Stomach (tissue), 9 donors: Measurements from ENCODE around the gene PIPOX. TPM values are rescaled to one million over a fixed set of nuclear protein-coding genes. Genes with fewer than 3 reads are reported as not detected.

ENCODE experiments used
- DNase-seq, 2 donors: peaks; one replicate each; pipeline versions ENCODE4 v3.0.0 to v3.0.0-alpha.2; 2013 to 2019
- H3K27ac ChIP-seq, 5 donors: fragments of 200-600 bp in 4 of 5; sonication (generic) in 4 of 5; one replicate each; pipeline ENCODE4 v1.5.1; 2013 to 2019; ENCODE audit warnings: mild to moderate bottlenecking in 1 of 5, moderate library complexity in 1 of 5
- H3K27me3 ChIP-seq, 3 donors: fragments of 200-600 bp; sonication (generic); one replicate each; pipeline ENCODE4 v1.5.1; 2017 to 2019; ENCODE audit warnings: mixed run types in 1 of 3
- H3K36me3 ChIP-seq, 4 donors: fragments of 200-600 bp; sonication (generic); 1 replicate in 3 of 4; 2 replicates in 1 of 4; pipeline ENCODE4 v1.5.1; 2016 to 2019
- H3K4me1 ChIP-seq, 4 donors: fragments of 200-600 bp; sonication (generic); one replicate each; pipeline ENCODE4 v1.5.1; 2016 to 2019
- H3K4me3 ChIP-seq, 4 donors: fragments of 200-600 bp; sonication (generic) in 3 of 4; one replicate each; pipeline ENCODE4 v1.5.1; 2016 to 2019; ENCODE audit warnings: mild to moderate bottlenecking in 1 of 4
- H3K9me3 ChIP-seq, 4 donors: fragments of 200-600 bp; sonication (generic); one replicate each; pipeline ENCODE4 v1.5.1; 2016 to 2019
- CTCF ChIP-seq, 7 experiments: fragments of 450-650 bp in 4 of 7; fragments of 200-600 bp in 3 of 7; sonication (generic) in 3 of 7; IDR thresholded peaks; one replicate each; pipeline ENCODE4 v1.5.1; 2016 to 2019; ENCODE audit warnings: antibody characterized with exemption in 7 of 7, control low read depth in 2 of 7, mild to moderate bottlenecking in 1 of 7
- EP300 ChIP-seq: sonication (generic); formaldehyde crosslinking; IDR thresholded peaks from one replicate; pipeline ENCODE4 v1.6.1; 2017; ENCODE audit warnings: antibody characterized with exemption
- POLR2A ChIP-seq, 4 donors: fragments of 450-650 bp; IDR thresholded peaks; one replicate each; pipeline ENCODE4 v1.6.1; 2016; ENCODE audit warnings: antibody characterized with exemption in 4 of 4, control low read depth in 2 of 4, mild to moderate bottlenecking in 1 of 4, moderate library complexity in 1 of 4
- POLR2AphosphoS5 ChIP-seq, 3 donors: sonication (generic); formaldehyde crosslinking; IDR thresholded peaks; one replicate each; pipeline ENCODE4 v1.6.1; 2016; ENCODE audit warnings: antibody characterized with exemption in 3 of 3
- WGBS, 5 donors: extraction: QIAGEN DNeasy Blood & Tissue Kit in 3 of 5; methylation state at CpG; one replicate each; pipeline versions ENCODE4 v1.1.5 to v1.1.7; 2013 to 2018; 5-methylcytosine and 5-hydroxymethylcytosine counted together
- intact Hi-C: fragments of 100-400 bp; cut with DNase I; formaldehyde crosslinking; loops from one replicate; pipeline ENCODE4 v1.15.1; 2023; ENCODE audit warnings: low total_unique reads
- polyA plus RNA-seq, 3 donors: library from polyadenylated mRNA; stranded (reverse); fragments of 200-250 nt; gene quantifications; one replicate each; pipeline ENCODE4 v1.2.3, GENCODE V29; 2013
- total RNA-seq, 5 donors: library from RNA; depleted of rRNA; stranded (reverse); fragments of >200 nt; gene quantifications; one replicate each; pipeline versions ENCODE4 v1.1.0 to v1.2.3, GENCODE V29; 2014 to 2016
- donor health status: healthy with polysubstance abuse.
- donor health status: Bipolar disorder and iron deficiency.
- donor health status: healthy.

The PIPOX gene
- total and polyA plus RNA-seq, 8 donors: 0.31 to 13.8 (median 1.8) TPM; not detected in 1

GRCh38 chr17:29039764-29040598 is 3.0 kb upstream of the PIPOX start:
- intact Hi-C loops: no loop called here
- TF ChIP-seq CTCF (IDR thresholded peaks at IDR 0.05) (no peak), POLR2AphosphoS5 (IDR thresholded peaks at IDR 0.05) (no peak), EP300 (no peak), POLR2A (IDR thresholded peaks at IDR 0.05) (no peak)
- H3K27me3 ChIP-seq: peaks cover 0 to 27% (median 20%) of the 10 kb centered on the region in 3 donors
- peaks cover 0 to 15% (median 12%) of the 10 kb centered on the region in 4 donors for H3K4me1 ChIP-seq
- DNase-seq: peak in 1 of 2 donors; percentile 40
- H3K9me3 ChIP-seq: peaks cover 0 to 10% (median 6%) of the 10 kb centered on the region in 4 donors
- 70 to 81% (median 76%) methylated on average over 12 to 13 of the region's 13 CpGs for WGBS, 5 donors
- H3K36me3 ChIP-seq: no peaks in the 10 kb centered on the region
- H3K27ac ChIP-seq: no peak overlapping the region
- no peak overlapping the region for H3K4me3 ChIP-seq

- Histone ChIP-seq H3K36me3 (no peaks in the 10 kb centered on the region), H3K9me3 (no peaks in the 10 kb centered on the region), H3K4me1 (peaks cover 0 to 15% (median 12%) of the 10 kb centered on the region in 4 donors), H3K4me3 (no peak overlapping the region), H3K27ac (no peak overlapping the region), H3K27me3 (peaks cover 0 to 20% (median 18%) of the 10 kb centered on the region in 3 donors)
- TF ChIP-seq EP300 (no peak), POLR2A (IDR thresholded peaks at IDR 0.05) (no peak), POLR2AphosphoS5 (IDR thresholded peaks at IDR 0.05) (no peak), CTCF (IDR thresholded peaks at IDR 0.05) (no peak)
- intact Hi-C loops: no loop called here
- WGBS, 5 donors: 97 to 100% (median 98%) methylated on average over 2 of the region's 2 CpGs
- DNase-seq: no peak
Observed at GRCh38 chr17:29041091-29041490, 1.9 kb upstream of the PIPOX start.

GRCh38 chr17:29041571-29041970 is 1.4 kb upstream of the PIPOX start:
- Histone ChIP-seq H3K27me3 (peaks cover 0 to 18% (median 16%) of the 10 kb centered on the region in 3 donors), H3K36me3 (no peaks in the 10 kb centered on the region), H3K9me3 (no peaks in the 10 kb centered on the region), H3K4me3 (no peak overlapping the region), H3K4me1 (peaks cover 0 to 15% (median 12%) of the 10 kb centered on the region in 4 donors), H3K27ac (no peak overlapping the region)
- TF ChIP-seq POLR2AphosphoS5 (IDR thresholded peaks at IDR 0.05) (no peak), POLR2A (IDR thresholded peaks at IDR 0.05) (no peak), CTCF (IDR thresholded peaks at IDR 0.05) (no peak), EP300 (no peak)
- 92 to 94% (median 93%) methylated on average over 6 of the region's 6 CpGs for WGBS, 5 donors
- intact Hi-C loops: no loop called here
- DNase-seq: no peak

- Histone ChIP-seq H3K27me3 (peaks cover 0 to 12% (median 10%) of the 10 kb centered on the region in 3 donors), H3K27ac (peak overlapping the region in 2 of 5 donors; percentile 32 to 44), H3K36me3 (no peaks in the 10 kb centered on the region), H3K4me1 (peaks cover 0 to 15% (median 12%) of the 10 kb centered on the region in 4 donors), H3K4me3 (peak overlapping the region in 2 of 4 donors; percentile 1 to 13), H3K9me3 (no peaks in the 10 kb centered on the region)
- intact Hi-C loops: no loop called here
- DNase-seq: no peak
- TF ChIP-seq CTCF (IDR thresholded peaks at IDR 0.05) (no peak), EP300 (no peak), POLR2AphosphoS5 (IDR thresholded peaks at IDR 0.05) (no peak), POLR2A (IDR thresholded peaks at IDR 0.05) (no peak)
- WGBS, 5 donors: 77 to 81% (median 79%) methylated on average over 11 of the region's 11 CpGs
Observed at GRCh38 chr17:29042026-29042678, 789 bp upstream of the PIPOX start.
